GM20000 (cell line): ENCODE data around the gene PLXND1.
A peak's percentile ranks its signal among the peaks of the same experiment; 100 is the strongest.

Experiments
- DNase-seq: peaks from one replicate; pipeline ENCODE4 v3.0.0; 2012; ENCODE audit warnings: low spot score
- CTCF ChIP-seq: IDR thresholded peaks from 2 replicates; pipeline ENCODE4 v1.5.1; 2012; ENCODE audit warnings: mild to moderate bottlenecking, control low read depth; ENCODE audit errors: extremely low read depth, missing control alignments

PLXND1 gene

GRCh38 chr3:129577925-129578786 lies 28.3 kb downstream of the PLXND1 start:
- peak; percentile 79 for DNase-seq
- TF ChIP-seq CTCF = no peak

GRCh38 chr3:129577366-129577765 lies 29.1 kb downstream of the PLXND1 start:
- DNase-seq = no peak
- TF ChIP-seq CTCF = no peak

GRCh38 chr3:129576514-129577352 lies 29.7 kb downstream of the PLXND1 start:
- DNase-seq = peak; percentile 76
- TF ChIP-seq CTCF = no peak

GRCh38 chr3:129575997-129576384 lies 30.5 kb downstream of the PLXND1 start:
- DNase-seq = no peak
- TF ChIP-seq CTCF = no peak

- no peak for TF ChIP-seq CTCF
- no peak for DNase-seq
These were observed 31.1 kb downstream of the PLXND1 start for GRCh38 chr3:129575233-129575996.

GRCh38 chr3:129574206-129574605 lies 32.3 kb downstream of the PLXND1 start:
- DNase-seq = no peak
- no peak for TF ChIP-seq CTCF
